Measurements from ENCODE around the gene SLC2A4RG. TPM values are rescaled to one million over a fixed set of nuclear protein-coding genes. Genes with fewer than 3 reads are reported as not detected.

SLC2A4RG gene
- total and polyA plus RNA-seq, 4 donors = 18.8 to 121 (median 61.3) TPM

DNA sequence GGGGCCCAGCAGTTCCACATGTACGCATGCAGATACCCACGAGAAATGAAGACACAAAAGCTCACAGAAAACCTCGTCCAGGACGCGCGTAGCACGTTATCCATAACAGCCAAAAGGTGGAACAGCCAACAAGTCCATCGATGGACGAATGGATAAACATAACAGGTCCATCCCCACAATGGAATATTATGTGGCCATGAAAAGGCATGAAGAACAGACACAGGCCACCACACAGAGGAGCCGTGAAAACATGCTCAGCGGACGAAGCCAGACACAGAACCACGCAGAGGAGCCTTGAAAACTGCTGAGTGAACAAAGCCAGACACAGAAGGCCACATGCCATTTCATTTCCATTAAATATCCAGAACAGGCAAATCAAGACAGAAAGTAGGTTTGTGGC, 38.0 kb downstream of the SLC2A4RG start:
- H3K9ac ChIP-seq (ENCODE audit: insufficient read depth in 1 of 2, low read length in 2 of 2) = no peak overlapping the region
- H3K9me3 ChIP-seq (ENCODE audit: control insufficient read depth in 4 of 4, insufficient read depth in 3 of 4, low read length in 3 of 4) = peaks cover 0 to 2% (median 0%) of the 10 kb centered on the region in 4 donors
- no peak overlapping the region for H3K4me3 ChIP-seq
- DNase-seq = no peak
- 97 to 98% methylated on average over 13 of the region's 13 CpGs for WGBS, 2 donors
- no peak overlapping the region for H3K27ac ChIP-seq (ENCODE audit: low read depth in 1 of 2, low read length in 1 of 2)
- ATAC-seq (ENCODE audit: insufficient read depth, low FRiP score) = no peak
- peaks cover 0 to 14% (median 5%) of the 10 kb centered on the region in 5 donors for H3K4me1 ChIP-seq (ENCODE audit: control insufficient read depth in 5 of 5, insufficient read depth in 5 of 5, low read length in 5 of 5)
- no peak for TF ChIP-seq CTCF (IDR thresholded peaks at IDR 0.05; ENCODE audit: control extremely low read depth, extremely low read depth)
- H3K27me3 ChIP-seq (ENCODE audit: control insufficient read depth in 3 of 3, insufficient read depth in 3 of 3, low read length in 2 of 3) = no peaks in the 10 kb centered on the region
- peaks cover 0 to 3% (median 0%) of the 10 kb centered on the region in 4 donors for H3K36me3 ChIP-seq (ENCODE audit: control insufficient read depth in 4 of 4, insufficient read depth in 4 of 4, low read length in 4 of 4)

DNA sequence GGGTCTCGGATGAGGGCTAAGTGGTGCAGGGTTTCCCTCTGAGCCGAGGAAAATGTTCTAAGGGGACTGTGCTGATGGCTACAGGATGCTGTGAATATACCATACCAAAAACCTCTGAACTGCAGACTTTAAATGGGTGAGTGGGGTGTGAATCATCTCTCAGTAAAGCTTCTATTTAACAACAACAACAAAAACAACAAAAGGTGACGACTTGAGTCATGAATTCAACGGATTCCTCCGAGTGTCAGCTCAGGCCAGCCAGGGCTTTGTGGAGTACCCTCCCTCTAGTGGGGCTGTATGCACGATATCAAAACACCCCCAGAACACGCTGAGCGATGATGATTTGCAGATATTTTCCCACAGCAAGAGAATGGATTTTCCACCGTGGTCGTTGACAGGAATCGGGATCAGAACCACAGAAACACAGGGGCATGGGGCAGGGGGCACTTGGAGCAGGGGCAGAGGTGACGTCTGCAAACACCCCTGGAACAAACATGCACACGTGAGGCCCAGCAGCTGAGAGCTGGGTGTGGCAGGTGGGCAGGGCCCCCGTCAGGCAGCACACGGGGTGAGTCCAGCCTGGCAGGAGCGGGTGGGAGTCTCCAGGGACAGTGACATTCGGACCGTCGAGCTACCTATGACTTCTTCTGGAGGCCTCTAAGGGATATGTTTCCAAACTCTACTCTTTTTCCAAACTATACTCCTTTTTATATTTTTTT, 38.6 kb downstream of the SLC2A4RG start:
- ATAC-seq (ENCODE audit: insufficient read depth, low FRiP score) (no peak), DNase-seq (no peak)
- Histone ChIP-seq H3K9me3 (ENCODE audit: control insufficient read depth in 4 of 4, insufficient read depth in 3 of 4, low read length in 3 of 4) (peaks cover 0 to 2% (median 0%) of the 10 kb centered on the region in 4 donors), H3K36me3 (ENCODE audit: control insufficient read depth in 4 of 4, insufficient read depth in 4 of 4, low read length in 4 of 4) (peaks cover 0 to 3% (median 0%) of the 10 kb centered on the region in 4 donors), H3K27ac (ENCODE audit: low read depth in 1 of 2, low read length in 1 of 2) (no peak overlapping the region), H3K27me3 (ENCODE audit: control insufficient read depth in 3 of 3, insufficient read depth in 3 of 3, low read length in 2 of 3) (no peaks in the 10 kb centered on the region), H3K9ac (ENCODE audit: insufficient read depth in 1 of 2, low read length in 2 of 2) (no peak overlapping the region), H3K4me1 (ENCODE audit: control insufficient read depth in 5 of 5, insufficient read depth in 5 of 5, low read length in 5 of 5) (peaks cover 0 to 14% (median 4%) of the 10 kb centered on the region in 5 donors), H3K4me3 (no peak overlapping the region)
- TF ChIP-seq CTCF (IDR thresholded peaks at IDR 0.05; ENCODE audit: control extremely low read depth, extremely low read depth) = no peak
- 70 to 73% methylated on average over 19 of the region's 19 CpGs for WGBS, 2 donors

- Histone ChIP-seq H3K27ac (ENCODE audit: low read depth in 1 of 2, low read length in 1 of 2) (no peak overlapping the region), H3K4me1 (ENCODE audit: control insufficient read depth in 5 of 5, insufficient read depth in 5 of 5, low read length in 5 of 5) (peaks cover 0 to 14% (median 2%) of the 10 kb centered on the region in 5 donors), H3K9ac (ENCODE audit: insufficient read depth in 1 of 2, low read length in 2 of 2) (no peak overlapping the region), H3K4me3 (no peak overlapping the region), H3K9me3 (ENCODE audit: control insufficient read depth in 4 of 4, insufficient read depth in 3 of 4, low read length in 3 of 4) (peaks cover 0 to 2% (median 0%) of the 10 kb centered on the region in 4 donors), H3K27me3 (ENCODE audit: control insufficient read depth in 3 of 3, insufficient read depth in 3 of 3, low read length in 2 of 3) (no peaks in the 10 kb centered on the region), H3K36me3 (ENCODE audit: control insufficient read depth in 4 of 4, insufficient read depth in 4 of 4, low read length in 4 of 4) (peaks cover 0 to 3% (median 0%) of the 10 kb centered on the region in 4 donors)
- DNase-seq (no peak), ATAC-seq (ENCODE audit: insufficient read depth, low FRiP score) (no peak)
- no peak for TF ChIP-seq CTCF (IDR thresholded peaks at IDR 0.05; ENCODE audit: control extremely low read depth, extremely low read depth)
- WGBS, 2 donors = 55 to 75% methylated on average over 9 of the region's 9 CpGs
These were observed 39.3 kb downstream of the SLC2A4RG start for GRCh38 chr20:63778857-63779256.
